ENCODE measurements around the gene CD3E. TPM values are rescaled to one million over a fixed set of nuclear protein-coding genes. Genes with fewer than 3 reads are reported as not detected.

The CD3E gene
- total and polyA plus RNA-seq, 4 donors, result 4.4 to 5.7 (median 5.2) TPM

GRCh38 chr11:118295815-118296454, 8.6 kb upstream of the CD3E start:
- H3K27ac ChIP-seq (ENCODE audit: low read depth in 1 of 2, low read length in 1 of 2), result no peak overlapping the region
- 57 to 64% methylated on average over 3 of the region's 3 CpGs for WGBS, 2 donors
- no peak overlapping the region for H3K4me3 ChIP-seq
- peaks cover 0 to 5% (median 0%) of the 10 kb centered on the region in 3 donors for H3K27me3 ChIP-seq (ENCODE audit: control insufficient read depth in 3 of 3, insufficient read depth in 3 of 3, low read length in 2 of 3)
- no peaks in the 10 kb centered on the region for H3K4me1 ChIP-seq (ENCODE audit: control insufficient read depth in 5 of 5, insufficient read depth in 5 of 5, low read length in 5 of 5)
- ATAC-seq (ENCODE audit: insufficient read depth, low FRiP score) (peak; percentile 27), DNase-seq (no peak)
- TF ChIP-seq CTCF (IDR thresholded peaks at IDR 0.05; ENCODE audit: control extremely low read depth, extremely low read depth), result peak; percentile 48
- H3K9ac ChIP-seq (ENCODE audit: insufficient read depth in 1 of 2, low read length in 2 of 2), result no peak overlapping the region
- H3K9me3 ChIP-seq (ENCODE audit: control insufficient read depth in 4 of 4, insufficient read depth in 3 of 4, low read length in 3 of 4), result no peaks in the 10 kb centered on the region
- H3K36me3 ChIP-seq (ENCODE audit: control insufficient read depth in 4 of 4, insufficient read depth in 4 of 4, low read length in 4 of 4), result no peaks in the 10 kb centered on the region

- ATAC-seq (ENCODE audit: insufficient read depth, low FRiP score) (no peak), DNase-seq (no peak)
- Histone ChIP-seq H3K27me3 (ENCODE audit: control insufficient read depth in 3 of 3, insufficient read depth in 3 of 3, low read length in 2 of 3) (peaks cover 0 to 6% (median 0%) of the 10 kb centered on the region in 3 donors), H3K9me3 (ENCODE audit: control insufficient read depth in 4 of 4, insufficient read depth in 3 of 4, low read length in 3 of 4) (no peaks in the 10 kb centered on the region), H3K36me3 (ENCODE audit: control insufficient read depth in 4 of 4, insufficient read depth in 4 of 4, low read length in 4 of 4) (no peaks in the 10 kb centered on the region), H3K4me3 (no peak overlapping the region), H3K9ac (ENCODE audit: insufficient read depth in 1 of 2, low read length in 2 of 2) (no peak overlapping the region), H3K4me1 (ENCODE audit: control insufficient read depth in 5 of 5, insufficient read depth in 5 of 5, low read length in 5 of 5) (no peaks in the 10 kb centered on the region), H3K27ac (ENCODE audit: low read depth in 1 of 2, low read length in 1 of 2) (no peak overlapping the region)
- 73 to 86% methylated on average over 8 of the region's 8 CpGs for WGBS, 2 donors
- no peak for TF ChIP-seq CTCF (IDR thresholded peaks at IDR 0.05; ENCODE audit: control extremely low read depth, extremely low read depth)
These were observed 2.8 kb upstream of the CD3E start for GRCh38 chr11:118301600-118302195.

- no peaks in the 10 kb centered on the region for H3K36me3 ChIP-seq (ENCODE audit: control insufficient read depth in 4 of 4, insufficient read depth in 4 of 4, low read length in 4 of 4)
- H3K4me3 ChIP-seq, result no peak overlapping the region
- 50 to 60% methylated on average over 1 of the region's 1 CpG for WGBS, 2 donors
- no peak overlapping the region for H3K9ac ChIP-seq (ENCODE audit: insufficient read depth in 1 of 2, low read length in 2 of 2)
- H3K9me3 ChIP-seq (ENCODE audit: control insufficient read depth in 4 of 4, insufficient read depth in 3 of 4, low read length in 3 of 4), result no peaks in the 10 kb centered on the region
- ATAC-seq (ENCODE audit: insufficient read depth, low FRiP score), result no peak
- no peak for DNase-seq
- H3K27me3 ChIP-seq (ENCODE audit: control insufficient read depth in 3 of 3, insufficient read depth in 3 of 3, low read length in 2 of 3), result peaks cover 0 to 6% (median 0%) of the 10 kb centered on the region in 3 donors
- no peaks in the 10 kb centered on the region for H3K4me1 ChIP-seq (ENCODE audit: control insufficient read depth in 5 of 5, insufficient read depth in 5 of 5, low read length in 5 of 5)
- H3K27ac ChIP-seq (ENCODE audit: low read depth in 1 of 2, low read length in 1 of 2), result no peak overlapping the region
- TF ChIP-seq CTCF (IDR thresholded peaks at IDR 0.05; ENCODE audit: control extremely low read depth, extremely low read depth), result no peak
These were observed 333 bp upstream of the CD3E start for GRCh38 chr11:118304227-118304567.

All from lung (tissue), 12 donors.